ACC112 (cell line): ENCODE results near the gene HSF2.
A peak's percentile ranks its signal among the peaks of the same experiment; 100 is the strongest.

ENCODE experiments used
- H2AFZ ChIP-seq: fragments of 200-600 bp; sonication (generic); one replicate; pipeline ENCODE4 v1.6.0; 2017; ENCODE audit warnings: antibody characterized with exemption, low read length; ENCODE audit not compliant: unreplicated experiment
- H3K27ac ChIP-seq: fragments of 200-600 bp; sonication (generic); 2 replicates; pipeline ENCODE4 v1.5.1; 2014; ENCODE audit warnings: low read depth, mild to moderate bottlenecking, antibody characterized with exemption, low read length, moderate library complexity
- H3K27me3 ChIP-seq: fragments of 200-600 bp; sonication (generic); 2 replicates; pipeline ENCODE4 v1.6.1; 2014; ENCODE audit warnings: mild to moderate bottlenecking, antibody characterized with exemption, low read length, moderate library complexity, mixed read lengths; ENCODE audit not compliant: insufficient read depth
- H3K36me3 ChIP-seq: fragments of 200-600 bp; sonication (generic); 2 replicates; pipeline ENCODE4 v1.6.1; 2016; ENCODE audit warnings: mild to moderate bottlenecking, antibody characterized with exemption, low read length, moderate library complexity, mixed read lengths; ENCODE audit not compliant: insufficient read depth
- H3K4me1 ChIP-seq: fragments of 200-600 bp; sonication (generic); one replicate; pipeline ENCODE4 v1.6.1; 2016; ENCODE audit warnings: low read length, mixed read lengths; ENCODE audit not compliant: insufficient read depth, unreplicated experiment, control insufficient read depth
- H3K4me3 ChIP-seq: fragments of 200-600 bp; sonication (generic); 2 replicates; pipeline ENCODE4 v1.5.1; 2014; ENCODE audit warnings: mild to moderate bottlenecking, low read depth, low read length
- H3K79me2 ChIP-seq: fragments of 200-600 bp; sonication (generic); one replicate; pipeline ENCODE4 v1.6.0; 2016; ENCODE audit warnings: low read length; ENCODE audit not compliant: control insufficient read depth, unreplicated experiment, insufficient read depth

Gene HSF2

DNA sequence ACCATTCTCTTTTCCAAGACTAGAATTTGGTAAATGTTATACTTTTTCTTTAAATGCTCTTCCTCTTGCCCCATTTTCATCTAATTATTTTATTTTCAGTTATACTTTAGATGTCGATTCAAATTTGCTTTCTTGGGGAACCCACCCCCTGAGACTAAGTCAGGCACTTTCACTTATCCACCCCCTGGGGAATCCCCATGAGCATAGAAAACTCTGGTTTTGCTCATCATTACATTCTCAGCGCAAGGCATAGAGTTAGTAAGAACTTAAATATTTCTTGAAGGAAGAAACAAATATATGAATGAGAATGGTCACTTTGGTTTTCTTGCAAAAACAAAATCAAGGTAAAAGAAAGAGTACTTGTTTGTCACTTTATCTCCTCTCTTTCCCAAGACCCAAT lies 25.1 kb upstream of the HSF2 start:
- Histone ChIP-seq H3K4me3 (no peak overlapping the region), H3K4me1 (no peaks in the 10 kb centered on the region), H3K79me2 (no peaks in the 10 kb centered on the region), H3K27ac (no peak overlapping the region), H3K27me3 (peaks cover 9% of the 10 kb centered on the region; the same call in 1 of the 2 replicates), H2AFZ (no peak overlapping the region), H3K36me3 (no peaks in the 10 kb centered on the region)

DNA sequence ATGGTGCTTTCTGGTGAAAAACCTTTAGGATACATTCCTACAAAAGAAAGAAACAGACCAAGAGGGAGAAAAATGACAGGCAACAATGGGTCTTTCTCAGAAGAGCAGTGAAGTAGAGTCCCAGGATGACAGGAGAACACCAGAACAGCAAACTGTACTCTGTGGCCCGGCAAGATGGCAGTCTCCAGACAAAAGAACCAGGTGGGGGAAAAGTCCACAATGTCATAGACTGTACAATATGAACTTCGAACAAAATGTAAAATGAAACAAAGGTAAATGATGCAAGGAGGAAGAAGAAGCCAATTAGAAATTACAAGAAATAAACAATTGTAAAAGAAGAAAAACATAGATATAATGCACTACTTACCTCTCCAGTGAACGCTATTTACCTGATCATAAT lies 23.2 kb upstream of the HSF2 start:
- H3K27ac ChIP-seq, result no peak overlapping the region
- no peaks in the 10 kb centered on the region for H3K36me3 ChIP-seq
- H3K4me1 ChIP-seq, result no peaks in the 10 kb centered on the region
- H3K4me3 ChIP-seq, result no peak overlapping the region
- H3K27me3 ChIP-seq, result peaks cover 9% of the 10 kb centered on the region; the same call in 1 of the 2 replicates
- no peak overlapping the region for H2AFZ ChIP-seq
- H3K79me2 ChIP-seq, result no peaks in the 10 kb centered on the region

DNA sequence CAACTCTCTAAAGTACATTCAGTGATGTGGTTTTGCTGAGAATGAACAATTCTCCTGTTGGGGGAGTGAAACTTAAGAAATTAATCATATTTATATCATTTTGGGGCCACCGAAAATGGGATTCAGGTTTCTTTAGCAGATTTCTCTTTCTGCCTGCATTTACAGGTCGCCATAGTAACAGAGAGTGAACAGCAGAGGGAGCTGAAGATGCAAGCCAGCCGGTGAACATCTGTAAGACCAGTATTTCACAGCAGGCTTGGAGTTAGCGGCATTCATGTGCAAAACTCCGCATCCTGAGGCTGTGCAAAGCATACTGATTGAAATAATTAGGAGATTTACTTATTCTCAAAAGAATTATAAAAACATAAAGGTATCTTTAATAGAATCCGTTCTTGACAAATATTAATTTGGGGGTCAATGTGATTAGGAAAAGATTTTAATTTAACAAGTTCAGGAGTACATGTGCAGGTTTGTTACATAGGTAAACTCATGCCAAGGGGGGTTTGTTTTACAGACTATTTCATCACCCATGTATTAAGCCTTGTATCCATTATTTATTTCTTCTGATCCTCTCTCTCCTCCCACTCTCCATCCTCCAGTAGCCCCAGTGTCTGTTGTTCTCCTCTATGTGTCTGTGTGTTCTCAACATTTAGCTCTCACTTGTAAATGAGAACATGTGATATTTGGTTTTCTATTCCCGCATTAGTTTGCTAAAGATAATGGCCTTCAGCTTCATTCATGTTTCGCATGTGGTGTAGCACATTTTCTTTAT lies 17.8 kb upstream of the HSF2 start:
- no peak overlapping the region for H2AFZ ChIP-seq
- H3K4me3 ChIP-seq, result no peak overlapping the region
- H3K27ac ChIP-seq, result no peak overlapping the region
- H3K79me2 ChIP-seq, result no peaks in the 10 kb centered on the region
- no peaks in the 10 kb centered on the region for H3K4me1 ChIP-seq
- 0 out of 2 replicates have a peak, but pooled peaks cover 2% of the 10 kb centered on the region for H3K27me3 ChIP-seq
- no peaks in the 10 kb centered on the region for H3K36me3 ChIP-seq

DNA sequence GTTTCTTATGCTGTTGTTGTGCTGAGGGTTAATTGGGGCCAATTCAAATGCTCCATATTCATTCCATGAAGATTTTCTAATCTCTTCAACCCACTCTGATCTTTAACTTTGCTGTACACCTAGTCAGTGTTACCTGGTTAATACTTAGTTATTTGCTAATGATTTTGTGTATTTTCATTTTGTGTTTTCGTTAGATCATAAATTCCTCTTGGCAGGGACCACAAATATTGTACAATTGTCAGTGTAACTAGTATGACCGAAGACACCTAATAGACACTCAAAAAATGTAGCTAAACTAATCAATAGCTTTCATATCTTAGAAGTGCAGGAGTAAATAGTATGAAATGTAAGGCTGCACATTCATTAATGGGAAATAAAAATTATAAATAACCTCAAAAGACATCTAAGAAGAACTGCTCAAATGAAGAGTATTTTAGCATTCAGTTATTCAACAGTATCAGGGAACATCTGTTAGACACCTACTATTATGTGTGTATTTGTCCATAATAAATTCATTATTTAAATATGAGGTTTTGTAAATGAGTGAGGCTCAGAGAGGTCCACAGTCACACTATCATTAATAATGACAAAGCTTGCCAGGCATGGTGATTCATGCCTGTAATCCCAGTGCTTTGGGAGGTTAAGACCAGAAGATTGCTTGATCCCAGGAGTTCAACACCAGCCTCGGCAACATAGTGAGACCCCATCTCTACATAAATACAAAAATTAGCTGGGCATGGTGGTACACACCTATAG lies 13.4 kb upstream of the HSF2 start:
- Histone ChIP-seq H2AFZ (no peak overlapping the region), H3K4me1 (no peaks in the 10 kb centered on the region), H3K79me2 (no peaks in the 10 kb centered on the region), H3K36me3 (no peaks in the 10 kb centered on the region), H3K4me3 (no peak overlapping the region), H3K27ac (no peak overlapping the region), H3K27me3 (0 out of 2 replicates have a peak, but pooled peaks cover 2% of the 10 kb centered on the region)

DNA sequence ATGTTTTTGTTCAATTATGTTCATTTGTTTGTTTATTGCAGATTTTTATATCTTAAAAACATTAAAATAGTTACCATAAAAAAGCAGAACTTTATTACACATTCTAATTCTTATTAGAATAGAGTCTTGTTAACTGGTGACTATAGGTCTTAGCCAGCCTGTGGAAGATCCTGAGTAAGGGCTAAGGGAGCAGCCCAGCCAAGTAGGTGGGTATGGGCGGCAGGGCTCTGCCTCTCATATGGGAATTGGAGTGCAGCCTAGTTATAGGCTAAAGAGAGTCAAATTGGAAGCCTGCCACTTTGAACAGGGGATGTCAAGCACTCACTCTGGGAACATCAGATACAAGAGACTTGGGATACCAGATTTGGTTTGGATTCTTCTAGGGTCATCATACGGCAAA lies 10.5 kb upstream of the HSF2 start:
- Histone ChIP-seq H3K4me1 (no peaks in the 10 kb centered on the region), H2AFZ (no peak overlapping the region), H3K79me2 (no peaks in the 10 kb centered on the region), H3K36me3 (no peaks in the 10 kb centered on the region), H3K4me3 (no peak overlapping the region), H3K27ac (no peak overlapping the region), H3K27me3 (no peaks in the 10 kb centered on the region)

DNA sequence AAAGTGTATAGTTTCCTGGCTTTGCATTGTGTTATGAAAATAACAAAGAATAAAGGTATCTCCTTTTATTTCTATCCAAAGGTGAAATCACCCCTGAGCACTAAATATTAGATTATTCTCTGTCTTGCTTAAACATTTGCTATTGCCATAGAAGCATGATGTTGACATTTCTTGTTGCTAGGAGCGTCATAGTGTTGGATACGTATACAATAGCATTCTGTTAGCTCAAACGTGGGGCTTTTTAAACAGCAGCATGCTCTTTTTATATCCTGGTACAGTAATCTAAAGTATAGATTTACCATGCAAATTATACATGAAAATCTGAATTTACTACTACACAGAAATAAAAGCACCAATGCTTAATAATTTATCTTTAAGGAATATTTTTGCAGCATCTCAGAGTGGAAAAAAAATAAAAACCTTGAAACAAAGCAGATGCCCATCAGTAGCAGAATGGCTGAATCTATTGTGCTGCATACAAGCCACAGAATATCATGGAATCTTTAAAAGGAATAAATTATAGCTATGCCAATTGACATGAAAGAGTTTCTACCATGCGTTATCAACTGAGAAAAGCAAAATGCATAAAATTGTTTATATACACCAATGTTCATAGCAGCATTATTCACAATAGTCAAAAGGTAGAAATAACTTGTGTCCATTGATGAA lies 9.6 kb upstream of the HSF2 start:
- no peak overlapping the region for H2AFZ ChIP-seq
- H3K27ac ChIP-seq, result no peak overlapping the region
- H3K79me2 ChIP-seq, result no peaks in the 10 kb centered on the region
- no peak overlapping the region for H3K4me3 ChIP-seq
- H3K4me1 ChIP-seq, result no peaks in the 10 kb centered on the region
- H3K27me3 ChIP-seq, result no peaks in the 10 kb centered on the region
- H3K36me3 ChIP-seq, result no peaks in the 10 kb centered on the region

DNA sequence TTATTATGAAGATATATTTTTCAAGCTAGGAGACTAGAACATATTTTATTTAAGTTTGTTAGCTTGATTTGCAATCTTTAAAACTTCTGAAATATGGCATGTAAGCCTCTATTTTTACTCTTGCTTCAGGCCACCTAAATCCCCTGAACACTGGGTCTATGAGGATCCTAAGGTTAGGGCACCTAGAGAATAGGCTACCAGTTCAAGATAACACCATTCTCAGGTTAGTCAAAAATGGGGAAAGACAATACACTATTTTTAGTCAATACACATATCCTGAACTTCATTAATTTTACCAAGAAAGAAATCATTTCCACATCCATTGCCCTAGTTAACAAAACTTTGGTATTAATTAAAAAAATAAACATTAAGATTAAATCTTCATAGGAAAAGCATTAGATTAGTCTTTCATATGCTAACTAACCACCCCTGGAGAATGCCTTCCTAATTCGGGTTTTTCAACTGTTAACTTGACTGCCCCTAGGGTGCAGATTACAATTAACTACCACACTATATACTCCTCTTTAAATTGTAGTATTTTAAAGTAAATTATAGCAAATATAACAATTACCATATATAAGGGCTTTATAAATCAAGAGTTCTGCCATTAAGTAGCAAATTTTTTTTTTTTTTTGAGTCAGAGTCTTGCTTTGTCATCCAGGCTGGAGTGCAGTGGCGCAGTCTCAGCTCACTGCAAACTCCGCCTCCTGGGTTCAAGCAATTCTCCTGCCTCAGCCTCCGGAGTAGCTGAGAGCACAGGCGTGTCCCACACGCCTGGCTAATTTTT lies 6.7 kb upstream of the HSF2 start:
- no peaks in the 10 kb centered on the region for H3K36me3 ChIP-seq
- H3K27ac ChIP-seq, result no peak overlapping the region
- no peak overlapping the region for H2AFZ ChIP-seq
- no peaks in the 10 kb centered on the region for H3K4me1 ChIP-seq
- H3K79me2 ChIP-seq, result no peaks in the 10 kb centered on the region
- no peaks in the 10 kb centered on the region for H3K27me3 ChIP-seq
- no peak overlapping the region for H3K4me3 ChIP-seq

DNA sequence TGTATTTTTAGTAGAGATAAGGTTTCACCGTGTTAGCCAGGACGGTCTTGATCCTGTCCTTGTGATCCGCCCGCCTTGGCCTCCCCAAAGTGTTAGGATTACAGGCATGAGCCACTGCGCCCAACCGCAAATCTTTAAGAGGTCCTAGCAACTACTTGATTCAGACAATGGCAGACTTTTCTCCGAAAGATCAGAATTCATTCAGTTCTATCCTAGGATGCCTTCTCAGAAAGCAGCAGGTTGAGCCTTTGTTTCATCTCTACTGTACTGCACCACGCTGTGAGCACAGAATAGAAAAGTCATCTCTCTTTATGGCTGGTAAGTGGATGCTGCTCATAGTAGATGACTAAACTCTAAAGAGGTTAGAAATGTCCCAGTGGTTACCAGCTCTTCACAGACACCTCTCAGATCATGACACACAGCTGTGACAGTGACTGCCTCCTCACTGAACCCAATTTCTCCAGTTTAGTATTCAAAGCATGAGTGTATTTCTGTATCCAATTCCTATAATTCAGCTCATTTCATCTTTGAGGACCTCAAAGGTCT lies 6.0 kb upstream of the HSF2 start:
- no peak overlapping the region for H3K27ac ChIP-seq
- H3K4me3 ChIP-seq, result no peak overlapping the region
- no peaks in the 10 kb centered on the region for H3K36me3 ChIP-seq
- H3K4me1 ChIP-seq, result no peaks in the 10 kb centered on the region
- no peaks in the 10 kb centered on the region for H3K79me2 ChIP-seq
- H2AFZ ChIP-seq, result no peak overlapping the region
- no peaks in the 10 kb centered on the region for H3K27me3 ChIP-seq

DNA sequence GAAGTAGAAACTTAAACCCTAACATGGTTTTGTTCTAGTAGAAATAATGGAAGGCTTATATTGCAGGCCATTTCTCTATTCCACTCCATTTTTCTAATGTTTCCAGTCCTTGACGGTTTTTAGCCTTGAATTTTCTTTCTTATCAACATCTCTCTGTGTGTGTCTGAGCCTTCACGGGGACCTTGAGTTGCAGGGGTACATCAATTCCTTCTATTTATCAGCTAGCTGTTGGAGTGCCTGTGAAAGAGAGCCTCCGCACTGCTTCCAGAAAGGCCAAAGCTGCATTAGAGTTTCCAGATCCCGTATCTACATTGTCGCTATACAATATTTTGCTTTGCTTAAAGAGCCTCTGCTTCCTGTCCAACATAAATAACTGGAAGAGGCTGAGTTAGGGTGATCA lies 5.4 kb upstream of the HSF2 start:
- H3K36me3 ChIP-seq, result no peaks in the 10 kb centered on the region
- H3K79me2 ChIP-seq, result no peaks in the 10 kb centered on the region
- no peak overlapping the region for H3K27ac ChIP-seq
- no peaks in the 10 kb centered on the region for H3K27me3 ChIP-seq
- no peak overlapping the region for H2AFZ ChIP-seq
- H3K4me3 ChIP-seq, result no peak overlapping the region
- peaks cover 5% of the 10 kb centered on the region for H3K4me1 ChIP-seq

DNA sequence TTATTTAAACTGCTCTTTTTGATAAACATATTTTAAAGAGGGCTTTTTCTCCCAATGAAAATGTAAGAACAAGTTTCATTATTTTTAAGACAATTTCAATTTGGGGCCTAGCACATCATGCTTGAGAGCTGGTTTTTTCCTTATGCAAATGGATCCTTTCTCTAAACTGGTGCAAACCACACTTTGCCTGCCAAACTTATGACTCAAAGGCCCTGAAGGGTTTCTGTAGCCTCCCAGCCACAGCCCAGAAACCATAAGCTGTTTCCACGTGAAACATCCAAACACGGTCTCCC lies 451 bp upstream of the HSF2 start:
- no peaks in the 10 kb centered on the region for H3K36me3 ChIP-seq
- peaks cover 39% of the 10 kb centered on the region for H3K79me2 ChIP-seq
- peak overlapping the region; percentile 63 for H3K4me3 ChIP-seq
- peak overlapping the region; percentile 71 for H3K27ac ChIP-seq
- peak overlapping the region; percentile 70 for H2AFZ ChIP-seq
- no peaks in the 10 kb centered on the region for H3K27me3 ChIP-seq
- peaks cover 17% of the 10 kb centered on the region for H3K4me1 ChIP-seq
